Subcutaneous adipose tissue (tissue), 4 donors: ENCODE data around the gene ZNF18. TPM values are rescaled to one million over a fixed set of nuclear protein-coding genes. Genes with fewer than 3 reads are reported as not detected.

Source experiments
- total RNA-seq, 4 donors: library from RNA; depleted of rRNA; stranded (reverse); fragments of >200 nt; gene quantifications; one replicate each; pipeline ENCODE4 v1.1.0, GENCODE V29; 2016
- TF ChIP-seq, protein P1 (sequence below): fragments of 450-650 bp; IDR thresholded peaks from one replicate; pipeline ENCODE4 v1.5.1; 2016; ENCODE audit warnings: low read depth, mild to moderate bottlenecking, control low read depth, antibody characterized with exemption, moderate library complexity

The ZNF18 gene
- total RNA-seq, 4 donors from 2014 or later: 7.8 to 13.8 (median 12.0) TPM

DNA sequence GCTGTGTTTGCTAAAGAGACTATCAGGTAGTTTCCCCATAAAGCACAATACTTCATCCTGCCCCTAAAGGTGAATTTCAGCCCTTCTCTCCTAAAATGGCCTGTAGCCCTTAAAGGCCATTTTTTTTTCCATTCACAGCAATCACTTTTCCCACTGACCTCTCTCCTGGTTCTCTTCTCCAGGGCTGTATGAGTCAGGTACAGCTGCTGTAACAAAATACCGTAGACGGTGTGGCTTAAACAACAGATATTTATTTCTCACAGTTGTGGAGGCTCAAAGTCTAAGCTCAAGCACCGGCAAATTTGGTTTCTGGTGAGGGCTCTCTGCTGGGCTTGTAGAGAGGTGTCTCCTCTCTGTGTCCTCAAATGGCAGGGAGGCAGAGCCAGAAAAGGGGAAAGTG is 44.7 kb downstream of the ZNF18 start:
- TF ChIP-seq, protein P1, sequence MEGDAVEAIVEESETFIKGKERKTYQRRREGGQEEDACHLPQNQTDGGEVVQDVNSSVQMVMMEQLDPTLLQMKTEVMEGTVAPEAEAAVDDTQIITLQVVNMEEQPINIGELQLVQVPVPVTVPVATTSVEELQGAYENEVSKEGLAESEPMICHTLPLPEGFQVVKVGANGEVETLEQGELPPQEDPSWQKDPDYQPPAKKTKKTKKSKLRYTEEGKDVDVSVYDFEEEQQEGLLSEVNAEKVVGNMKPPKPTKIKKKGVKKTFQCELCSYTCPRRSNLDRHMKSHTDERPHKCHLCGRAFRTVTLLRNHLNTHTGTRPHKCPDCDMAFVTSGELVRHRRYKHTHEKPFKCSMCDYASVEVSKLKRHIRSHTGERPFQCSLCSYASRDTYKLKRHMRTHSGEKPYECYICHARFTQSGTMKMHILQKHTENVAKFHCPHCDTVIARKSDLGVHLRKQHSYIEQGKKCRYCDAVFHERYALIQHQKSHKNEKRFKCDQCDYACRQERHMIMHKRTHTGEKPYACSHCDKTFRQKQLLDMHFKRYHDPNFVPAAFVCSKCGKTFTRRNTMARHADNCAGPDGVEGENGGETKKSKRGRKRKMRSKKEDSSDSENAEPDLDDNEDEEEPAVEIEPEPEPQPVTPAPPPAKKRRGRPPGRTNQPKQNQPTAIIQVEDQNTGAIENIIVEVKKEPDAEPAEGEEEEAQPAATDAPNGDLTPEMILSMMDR: no peak

DNA sequence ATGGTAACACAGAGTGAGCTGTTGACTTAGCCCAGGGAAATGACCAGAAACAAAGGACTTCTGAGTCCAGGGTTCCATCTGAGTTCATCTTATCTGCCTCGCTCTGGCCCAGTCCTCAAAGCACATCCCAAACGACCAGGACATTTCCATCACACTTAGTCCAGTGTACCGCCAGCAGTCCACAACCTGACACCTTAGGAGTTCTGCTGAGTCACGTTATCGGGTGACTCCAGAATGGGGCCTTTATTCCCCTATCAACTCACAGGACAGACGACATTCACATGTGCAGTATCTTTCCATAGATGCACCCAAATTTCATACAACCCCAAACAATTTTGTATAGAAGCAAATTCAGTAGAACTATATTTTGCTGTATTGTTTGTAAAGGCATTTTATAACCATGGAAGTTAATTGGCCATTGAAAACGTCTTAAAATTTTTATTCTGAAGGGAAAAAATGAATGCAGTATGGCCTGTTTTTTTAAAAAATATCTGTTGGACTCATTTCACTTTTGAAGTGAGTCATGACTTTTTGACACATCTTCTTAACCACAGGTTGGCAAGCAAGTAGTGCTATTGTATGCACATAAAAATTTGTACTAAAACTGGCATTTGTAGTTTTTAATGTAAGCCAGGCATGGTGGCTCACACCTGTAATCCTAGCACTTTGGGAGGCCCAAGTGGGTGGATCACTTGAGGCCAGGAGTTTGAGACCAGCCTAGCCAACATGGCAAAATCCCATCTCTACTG is 46.3 kb downstream of the ZNF18 start:
- TF ChIP-seq, protein P1: no peak

DNA sequence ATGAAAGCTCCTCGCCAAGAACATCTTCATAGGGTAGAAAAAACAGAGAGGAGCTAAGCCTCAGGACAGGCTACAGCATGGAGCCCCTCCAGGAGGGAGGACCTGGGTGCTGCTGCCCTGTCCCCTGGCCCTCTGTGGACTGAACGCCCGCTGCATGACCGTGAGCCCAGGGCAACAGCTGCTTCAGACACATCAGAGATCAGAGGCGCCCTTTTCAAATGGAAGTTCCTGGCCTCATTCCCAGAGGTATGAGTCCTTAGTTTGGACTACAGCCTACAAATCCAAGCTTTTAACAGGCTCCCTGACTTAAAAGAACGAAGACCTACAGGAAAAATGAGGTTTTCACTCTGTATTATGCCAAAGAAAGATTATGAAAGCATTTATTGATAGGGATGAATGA is 48.5 kb downstream of the ZNF18 start:
- TF ChIP-seq, protein P1: no peak

DNA sequence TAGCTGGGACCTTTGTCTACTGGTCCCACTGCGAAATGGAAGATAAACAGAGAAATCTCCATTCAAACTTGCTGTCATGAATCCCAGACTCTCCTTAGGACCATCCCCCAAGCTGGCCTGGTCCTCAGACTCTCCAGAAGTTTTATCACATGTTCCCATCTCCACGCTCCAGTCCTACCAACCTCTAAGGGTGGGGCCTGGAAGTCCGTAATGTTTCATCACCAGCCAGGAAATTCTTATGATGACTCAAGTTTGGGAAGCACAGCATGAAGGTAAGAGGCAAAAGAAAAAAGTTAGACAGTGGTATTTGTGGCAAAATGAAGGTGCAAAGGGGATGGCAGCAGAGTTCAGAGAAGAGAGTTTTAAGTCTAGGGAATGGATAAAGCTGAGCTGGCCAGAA is 52.7 kb downstream of the ZNF18 start:
- TF ChIP-seq, protein P1: no peak

DNA sequence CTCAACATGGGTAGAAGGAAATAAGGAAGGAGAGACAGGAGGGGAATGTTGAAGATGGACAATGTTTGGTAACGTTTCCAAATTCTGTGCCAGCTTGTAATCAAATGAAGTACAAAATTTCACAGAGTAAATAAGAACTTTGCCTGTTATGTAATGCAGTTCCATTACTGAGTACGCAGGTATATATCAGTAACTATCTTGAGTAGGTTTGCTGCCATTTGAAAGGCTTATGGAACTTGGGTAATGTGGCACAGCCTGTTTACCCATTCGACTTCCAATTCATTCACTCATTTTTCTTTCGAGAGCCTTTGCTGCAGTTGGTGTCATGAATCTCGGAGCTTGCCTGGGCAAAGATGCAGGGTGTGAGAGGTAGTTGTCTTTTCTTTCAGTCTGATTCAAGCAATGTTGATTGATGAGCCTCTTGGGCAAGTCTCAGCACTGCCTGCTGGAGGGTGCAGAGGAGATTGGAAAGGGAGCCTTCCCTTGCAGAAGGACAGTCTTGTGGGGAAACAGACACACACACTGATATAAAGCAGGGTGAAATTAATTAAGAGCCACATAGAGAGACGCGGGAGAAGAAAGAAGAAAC is 53.4 kb downstream of the ZNF18 start:
- TF ChIP-seq, protein P1: no peak

DNA sequence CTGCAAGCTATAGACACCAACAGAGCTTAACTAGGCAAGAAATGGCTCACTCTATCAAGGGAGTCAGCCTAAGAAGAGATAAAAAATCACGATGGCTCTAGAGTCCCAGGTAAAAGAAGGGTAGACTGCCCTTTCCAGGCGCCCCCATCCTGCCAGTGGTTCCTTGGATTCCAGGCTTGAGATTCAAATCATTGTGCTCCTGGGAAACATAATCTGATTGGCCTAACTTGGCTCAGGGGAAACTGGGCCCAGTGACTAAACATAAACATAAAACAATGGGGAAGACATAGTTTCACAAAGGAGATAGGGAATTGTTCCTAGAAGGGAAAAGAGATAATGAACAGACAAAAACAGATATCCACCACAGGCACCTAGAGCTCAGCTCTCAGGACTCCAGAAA is 56.4 kb downstream of the ZNF18 start:
- TF ChIP-seq, protein P1: no peak

DNA sequence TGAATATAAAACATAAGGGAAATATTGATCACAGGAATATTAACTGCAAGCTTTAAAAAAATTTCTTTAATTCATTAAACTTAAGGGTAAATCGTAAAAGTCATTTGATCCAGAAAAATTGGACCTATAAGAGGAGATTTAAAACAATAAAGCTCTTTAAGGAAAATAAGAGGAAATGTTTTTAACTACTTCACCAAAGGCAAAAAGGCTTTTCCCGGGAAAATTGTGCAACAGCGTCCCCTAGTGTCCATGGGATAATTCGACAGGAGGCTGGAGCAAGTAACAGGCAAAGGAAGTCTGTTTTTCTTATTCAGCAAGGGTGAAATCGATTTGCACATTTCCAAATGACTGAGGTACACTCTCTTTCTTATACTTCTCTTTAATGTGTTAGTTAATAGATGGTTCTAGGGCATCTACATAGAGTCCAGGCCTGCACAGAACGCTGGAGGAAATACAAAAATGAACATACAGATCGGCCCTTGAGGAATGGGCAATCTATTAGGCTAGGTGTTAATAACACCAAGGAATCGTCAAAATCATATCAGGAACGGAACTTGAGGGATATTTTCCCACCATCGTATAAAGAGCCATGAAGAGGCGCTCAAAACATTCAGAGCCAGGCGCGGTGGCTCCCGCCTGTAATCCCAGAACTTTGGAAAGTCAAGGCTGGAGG is 61.4 kb downstream of the ZNF18 start:
- TF ChIP-seq, protein P1: no peak
